GM12801 (cell line): Measurements from ENCODE around the gene COL24A1.

Source experiments
- TF ChIP-seq, protein P1 (sequence below): IDR thresholded peaks from one replicate; pipeline ENCODE4 v1.5.1; 2011; ENCODE audit warnings: control low read depth; ENCODE audit not compliant: insufficient read length; ENCODE audit errors: extremely low read depth

The COL24A1 gene

GRCh38 chr1:85865213-85865612 is 291.4 kb downstream of the COL24A1 start:
- TF ChIP-seq, protein P1, sequence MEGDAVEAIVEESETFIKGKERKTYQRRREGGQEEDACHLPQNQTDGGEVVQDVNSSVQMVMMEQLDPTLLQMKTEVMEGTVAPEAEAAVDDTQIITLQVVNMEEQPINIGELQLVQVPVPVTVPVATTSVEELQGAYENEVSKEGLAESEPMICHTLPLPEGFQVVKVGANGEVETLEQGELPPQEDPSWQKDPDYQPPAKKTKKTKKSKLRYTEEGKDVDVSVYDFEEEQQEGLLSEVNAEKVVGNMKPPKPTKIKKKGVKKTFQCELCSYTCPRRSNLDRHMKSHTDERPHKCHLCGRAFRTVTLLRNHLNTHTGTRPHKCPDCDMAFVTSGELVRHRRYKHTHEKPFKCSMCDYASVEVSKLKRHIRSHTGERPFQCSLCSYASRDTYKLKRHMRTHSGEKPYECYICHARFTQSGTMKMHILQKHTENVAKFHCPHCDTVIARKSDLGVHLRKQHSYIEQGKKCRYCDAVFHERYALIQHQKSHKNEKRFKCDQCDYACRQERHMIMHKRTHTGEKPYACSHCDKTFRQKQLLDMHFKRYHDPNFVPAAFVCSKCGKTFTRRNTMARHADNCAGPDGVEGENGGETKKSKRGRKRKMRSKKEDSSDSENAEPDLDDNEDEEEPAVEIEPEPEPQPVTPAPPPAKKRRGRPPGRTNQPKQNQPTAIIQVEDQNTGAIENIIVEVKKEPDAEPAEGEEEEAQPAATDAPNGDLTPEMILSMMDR = no peak

- TF ChIP-seq, protein P1 = no peak
Observed at GRCh38 chr1:85864727-85865126, 291.8 kb downstream of the COL24A1 start.

- TF ChIP-seq, protein P1 = no peak
Observed at GRCh38 chr1:85862456-85862855, 294.1 kb downstream of the COL24A1 start.

DNA sequence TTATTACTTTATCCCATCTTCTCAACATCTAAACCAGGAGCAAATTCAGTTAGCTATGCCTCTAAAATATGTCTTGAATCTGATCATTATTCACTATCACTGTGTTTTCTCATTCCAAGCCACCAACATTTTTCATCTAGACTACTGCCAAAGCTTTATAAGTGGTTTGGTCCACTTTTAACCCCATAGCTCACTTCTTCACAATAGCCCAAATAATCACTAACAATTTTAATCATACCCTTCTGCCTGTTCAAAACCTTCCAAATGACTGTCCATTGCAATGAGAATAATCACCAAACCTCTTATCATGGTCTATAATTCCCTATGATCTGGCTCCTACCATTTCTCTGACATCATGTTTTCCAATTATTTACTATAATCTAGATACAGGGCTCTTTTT is 298.6 kb downstream of the COL24A1 start:
- TF ChIP-seq, protein P1 = no peak

GRCh38 chr1:85850238-85850637 is 306.3 kb downstream of the COL24A1 start:
- TF ChIP-seq, protein P1 = no peak

DNA sequence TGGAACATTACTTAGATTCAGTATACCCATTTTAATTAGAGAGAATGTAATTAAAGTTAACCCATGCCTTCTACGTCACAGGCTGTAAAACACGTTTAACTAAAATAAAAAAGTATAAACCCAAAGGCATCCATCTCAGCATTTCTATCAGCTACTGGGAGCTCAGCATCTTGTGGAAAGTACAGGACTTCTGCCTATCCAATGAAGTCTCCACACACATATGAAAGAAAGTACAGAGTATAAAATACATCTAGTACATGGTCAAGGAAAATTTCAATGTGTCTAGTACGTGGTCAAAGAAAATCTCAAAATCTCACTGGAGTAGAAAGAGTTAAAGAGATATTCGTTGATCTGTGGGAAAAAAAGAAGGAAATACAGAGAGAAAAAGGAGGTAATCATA is 306.9 kb downstream of the COL24A1 start:
- TF ChIP-seq, protein P1 = no peak

DNA sequence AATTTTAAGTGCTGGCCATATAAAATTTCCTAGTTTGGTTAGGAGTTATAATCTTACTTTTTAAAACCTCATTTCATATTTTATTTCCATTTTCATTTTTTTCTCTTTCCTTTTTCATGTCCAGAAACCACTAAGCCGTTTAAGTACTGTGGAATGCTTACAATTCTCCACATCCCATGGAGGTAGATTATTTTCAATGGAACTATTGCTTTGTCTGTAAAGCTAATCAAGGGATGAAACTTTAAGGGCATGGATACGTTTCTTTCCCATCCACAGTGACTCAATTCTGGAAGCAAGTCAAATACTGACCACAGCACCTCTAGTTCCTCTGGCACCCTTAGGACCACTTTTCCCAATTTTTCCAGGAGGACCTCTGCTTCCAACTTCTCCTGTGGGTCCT is 309.2 kb downstream of the COL24A1 start:
- TF ChIP-seq, protein P1 = no peak

DNA sequence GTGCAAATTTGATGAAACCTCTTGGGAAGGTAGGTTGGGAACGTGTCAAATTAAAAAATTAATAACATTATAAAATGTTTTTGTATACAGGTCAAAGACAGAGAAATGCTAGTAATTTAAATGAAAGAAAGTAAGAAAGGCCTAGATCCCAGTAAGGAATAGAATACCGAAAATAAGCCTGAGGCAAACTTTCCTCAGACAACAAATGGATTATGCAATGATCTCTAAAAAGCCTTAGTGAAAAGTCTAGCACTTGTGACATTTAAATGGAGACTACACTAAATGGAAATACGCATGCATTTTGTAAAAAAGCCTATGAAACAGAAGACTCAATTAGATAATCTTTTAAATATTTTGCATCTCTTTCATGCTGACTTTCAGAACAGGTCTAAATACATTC is 309.9 kb downstream of the COL24A1 start:
- TF ChIP-seq, protein P1 = no peak
